ENCODE data around the gene GJB5.

The GJB5 gene

DNA sequence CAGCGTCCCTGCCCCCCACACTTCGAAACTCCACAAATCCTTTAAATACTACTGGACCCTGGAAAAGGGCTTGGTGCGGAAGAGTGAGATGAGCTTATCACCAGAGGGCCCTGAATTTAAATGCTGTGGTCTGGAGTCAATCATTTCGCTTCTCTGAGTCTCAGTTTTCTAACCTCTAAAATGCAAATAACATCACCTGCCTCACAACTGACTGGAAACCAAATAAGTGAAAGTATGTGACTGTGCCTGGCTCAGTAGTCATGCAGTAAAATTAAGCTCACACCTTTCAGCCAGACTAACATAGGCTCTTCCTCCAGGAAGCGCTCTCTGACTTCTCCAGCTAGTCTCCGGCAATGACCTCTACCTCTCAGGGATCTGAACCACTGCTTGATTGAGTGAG lies 42.1 kb downstream of the GJB5 start:
- no peak overlapping the region for H2AFZ ChIP-seq (ENCODE audit: low read depth, low read length, severe bottlenecking)
- no peak overlapping the region for H3K4me3 ChIP-seq (ENCODE audit: insufficient read depth, low read length, poor library complexity, severe bottlenecking)
- H3K9me2 ChIP-seq (replicated peaks; ENCODE audit: insufficient read depth, low read length), result no peaks in the 10 kb centered on the region
- TF ChIP-seq EZH2phosphoT487 (conservative IDR thresholded peaks at IDR 0.05; ENCODE audit: low read length), result no peak
- TF ChIP-seq, protein P1, sequence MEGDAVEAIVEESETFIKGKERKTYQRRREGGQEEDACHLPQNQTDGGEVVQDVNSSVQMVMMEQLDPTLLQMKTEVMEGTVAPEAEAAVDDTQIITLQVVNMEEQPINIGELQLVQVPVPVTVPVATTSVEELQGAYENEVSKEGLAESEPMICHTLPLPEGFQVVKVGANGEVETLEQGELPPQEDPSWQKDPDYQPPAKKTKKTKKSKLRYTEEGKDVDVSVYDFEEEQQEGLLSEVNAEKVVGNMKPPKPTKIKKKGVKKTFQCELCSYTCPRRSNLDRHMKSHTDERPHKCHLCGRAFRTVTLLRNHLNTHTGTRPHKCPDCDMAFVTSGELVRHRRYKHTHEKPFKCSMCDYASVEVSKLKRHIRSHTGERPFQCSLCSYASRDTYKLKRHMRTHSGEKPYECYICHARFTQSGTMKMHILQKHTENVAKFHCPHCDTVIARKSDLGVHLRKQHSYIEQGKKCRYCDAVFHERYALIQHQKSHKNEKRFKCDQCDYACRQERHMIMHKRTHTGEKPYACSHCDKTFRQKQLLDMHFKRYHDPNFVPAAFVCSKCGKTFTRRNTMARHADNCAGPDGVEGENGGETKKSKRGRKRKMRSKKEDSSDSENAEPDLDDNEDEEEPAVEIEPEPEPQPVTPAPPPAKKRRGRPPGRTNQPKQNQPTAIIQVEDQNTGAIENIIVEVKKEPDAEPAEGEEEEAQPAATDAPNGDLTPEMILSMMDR (IDR thresholded peaks at IDR 0.05; ENCODE audit: insufficient read depth, low read length, poor library complexity, severe bottlenecking), result no peak
- H3K4me2 ChIP-seq (ENCODE audit: low read depth, low read length, poor library complexity, severe bottlenecking), result no peak overlapping the region
- no peaks in the 10 kb centered on the region for H3K36me3 ChIP-seq (ENCODE audit: low read length)
- H3K27ac ChIP-seq (ENCODE audit: low read depth, low read length), result no peak overlapping the region
- no peaks in the 10 kb centered on the region for H3K9me3 ChIP-seq (ENCODE audit: insufficient read depth, low read length)
- H4K20me1 ChIP-seq (ENCODE audit: low read depth, low read length), result no peaks in the 10 kb centered on the region
- H3F3A ChIP-seq (ENCODE audit: insufficient read depth), result no peaks in the 10 kb centered on the region
- H3K9ac ChIP-seq (ENCODE audit: low read length), result no peak overlapping the region
- no peaks in the 10 kb centered on the region for H3K79me2 ChIP-seq (ENCODE audit: insufficient read depth, low read length)
- no peaks in the 10 kb centered on the region for H3K27me3 ChIP-seq (ENCODE audit: low read length)

GRCh38 chr1:34800214-34800613 lies 45.4 kb downstream of the GJB5 start:
- Histone ChIP-seq H3K9me3 (ENCODE audit: insufficient read depth, low read length) (no peaks in the 10 kb centered on the region), H3K27ac (ENCODE audit: low read depth, low read length) (no peak overlapping the region), H3K36me3 (ENCODE audit: low read length) (no peaks in the 10 kb centered on the region), H2AFZ (ENCODE audit: low read depth, low read length, severe bottlenecking) (no peak overlapping the region), H3K27me3 (ENCODE audit: low read length) (no peaks in the 10 kb centered on the region), H3F3A (ENCODE audit: insufficient read depth) (no peaks in the 10 kb centered on the region), H3K9me2 (replicated peaks; ENCODE audit: insufficient read depth, low read length) (no peaks in the 10 kb centered on the region), H3K9ac (ENCODE audit: low read length) (no peak overlapping the region), H4K20me1 (ENCODE audit: low read depth, low read length) (no peaks in the 10 kb centered on the region), H3K79me2 (ENCODE audit: insufficient read depth, low read length) (no peaks in the 10 kb centered on the region), H3K4me2 (ENCODE audit: low read depth, low read length, poor library complexity, severe bottlenecking) (no peak overlapping the region), H3K4me3 (ENCODE audit: insufficient read depth, low read length, poor library complexity, severe bottlenecking) (no peak overlapping the region)
- TF ChIP-seq, protein P1 (IDR thresholded peaks at IDR 0.05; ENCODE audit: insufficient read depth, low read length, poor library complexity, severe bottlenecking), result no peak
- TF ChIP-seq EZH2phosphoT487 (conservative IDR thresholded peaks at IDR 0.05; ENCODE audit: low read length), result no peak

- no peaks in the 10 kb centered on the region for H3K79me2 ChIP-seq (ENCODE audit: insufficient read depth, low read length)
These were observed 48.9 kb downstream of the GJB5 start for GRCh38 chr1:34803770-34804169.

More at GRCh38 chr1:34803770-34804169, 48.9 kb downstream of the GJB5 start:
- no peaks in the 10 kb centered on the region for H3K9me2 ChIP-seq (replicated peaks; ENCODE audit: insufficient read depth, low read length)
- no peaks in the 10 kb centered on the region for H3F3A ChIP-seq (ENCODE audit: insufficient read depth)
- no peak overlapping the region for H3K27ac ChIP-seq (ENCODE audit: low read depth, low read length)
- H3K4me3 ChIP-seq (ENCODE audit: insufficient read depth, low read length, poor library complexity, severe bottlenecking), result no peak overlapping the region
- H3K4me2 ChIP-seq (ENCODE audit: low read depth, low read length, poor library complexity, severe bottlenecking), result no peak overlapping the region
- no peaks in the 10 kb centered on the region for H3K36me3 ChIP-seq (ENCODE audit: low read length)
- no peaks in the 10 kb centered on the region for H3K27me3 ChIP-seq (ENCODE audit: low read length)
- no peaks in the 10 kb centered on the region for H4K20me1 ChIP-seq (ENCODE audit: low read depth, low read length)
- no peaks in the 10 kb centered on the region for H3K9me3 ChIP-seq (ENCODE audit: insufficient read depth, low read length)
- H3K9ac ChIP-seq (ENCODE audit: low read length), result no peak overlapping the region
- TF ChIP-seq, protein P1 (IDR thresholded peaks at IDR 0.05; ENCODE audit: insufficient read depth, low read length, poor library complexity, severe bottlenecking), result no peak
- TF ChIP-seq EZH2phosphoT487 (conservative IDR thresholded peaks at IDR 0.05; ENCODE audit: low read length), result no peak
- H2AFZ ChIP-seq (ENCODE audit: low read depth, low read length, severe bottlenecking), result no peak overlapping the region
